C4-2B (cell line): ENCODE measurements around the gene ITPR2.

Experiments used
- H3K27ac ChIP-seq: fragments of 450-650 bp; 2 replicates; pipeline ENCODE4 v1.5.1; 2017
- ZFX ChIP-seq: fragments of 450-650 bp; IDR thresholded peaks from 2 replicates; pipeline ENCODE4 v1.6.1; 2017
- TF ChIP-seq, protein P1 (sequence below): fragments of 450-650 bp; conservative IDR thresholded peaks from 2 replicates; pipeline ENCODE4 v1.5.1; 2017; ENCODE audit warnings: mild to moderate bottlenecking

ITPR2 gene

DNA sequence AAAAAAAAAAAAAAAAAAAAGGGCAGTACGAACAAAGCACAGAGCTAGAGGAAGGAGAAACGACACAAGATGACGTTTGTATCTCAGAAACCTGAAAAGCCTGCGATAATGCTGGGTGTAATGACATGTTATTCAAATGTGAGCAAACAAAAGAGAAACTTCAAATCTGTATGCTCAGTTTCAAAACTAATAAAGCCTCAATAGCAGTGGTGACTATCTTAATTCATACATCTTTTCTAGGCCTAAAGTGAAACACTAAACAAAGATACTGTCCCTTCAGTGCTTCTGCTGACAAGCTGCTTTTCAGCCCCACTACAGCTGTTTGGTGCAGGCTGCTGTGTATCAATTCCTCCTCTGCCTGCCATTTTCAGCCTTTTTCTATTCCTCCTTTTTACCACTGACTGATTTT lies 15.8 kb downstream of the ITPR2 start:
- TF ChIP-seq, protein P1, sequence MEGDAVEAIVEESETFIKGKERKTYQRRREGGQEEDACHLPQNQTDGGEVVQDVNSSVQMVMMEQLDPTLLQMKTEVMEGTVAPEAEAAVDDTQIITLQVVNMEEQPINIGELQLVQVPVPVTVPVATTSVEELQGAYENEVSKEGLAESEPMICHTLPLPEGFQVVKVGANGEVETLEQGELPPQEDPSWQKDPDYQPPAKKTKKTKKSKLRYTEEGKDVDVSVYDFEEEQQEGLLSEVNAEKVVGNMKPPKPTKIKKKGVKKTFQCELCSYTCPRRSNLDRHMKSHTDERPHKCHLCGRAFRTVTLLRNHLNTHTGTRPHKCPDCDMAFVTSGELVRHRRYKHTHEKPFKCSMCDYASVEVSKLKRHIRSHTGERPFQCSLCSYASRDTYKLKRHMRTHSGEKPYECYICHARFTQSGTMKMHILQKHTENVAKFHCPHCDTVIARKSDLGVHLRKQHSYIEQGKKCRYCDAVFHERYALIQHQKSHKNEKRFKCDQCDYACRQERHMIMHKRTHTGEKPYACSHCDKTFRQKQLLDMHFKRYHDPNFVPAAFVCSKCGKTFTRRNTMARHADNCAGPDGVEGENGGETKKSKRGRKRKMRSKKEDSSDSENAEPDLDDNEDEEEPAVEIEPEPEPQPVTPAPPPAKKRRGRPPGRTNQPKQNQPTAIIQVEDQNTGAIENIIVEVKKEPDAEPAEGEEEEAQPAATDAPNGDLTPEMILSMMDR, result no peak
- TF ChIP-seq ZFX, result no peak
- no peak overlapping the region for H3K27ac ChIP-seq

DNA sequence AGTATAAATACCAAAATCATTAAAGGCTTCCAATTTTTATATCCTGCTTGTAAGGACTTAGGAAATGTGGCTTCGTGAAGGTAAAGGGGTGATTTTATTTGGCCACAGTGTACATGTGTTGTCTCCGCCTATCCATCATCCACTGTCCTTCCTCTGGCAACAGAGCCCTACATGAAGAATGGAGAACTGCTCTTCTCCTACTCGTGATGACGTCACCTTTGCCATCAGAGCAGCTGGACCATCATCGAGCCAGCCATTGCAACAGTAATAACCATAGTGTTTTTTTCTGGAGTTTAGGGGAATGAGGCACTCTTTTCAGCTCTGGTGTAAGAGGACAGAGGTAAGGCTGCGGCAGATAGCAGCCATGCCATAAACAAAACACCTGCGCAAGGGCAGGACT lies 19.2 kb downstream of the ITPR2 start:
- no peak overlapping the region for H3K27ac ChIP-seq
- no peak for TF ChIP-seq ZFX

DNA sequence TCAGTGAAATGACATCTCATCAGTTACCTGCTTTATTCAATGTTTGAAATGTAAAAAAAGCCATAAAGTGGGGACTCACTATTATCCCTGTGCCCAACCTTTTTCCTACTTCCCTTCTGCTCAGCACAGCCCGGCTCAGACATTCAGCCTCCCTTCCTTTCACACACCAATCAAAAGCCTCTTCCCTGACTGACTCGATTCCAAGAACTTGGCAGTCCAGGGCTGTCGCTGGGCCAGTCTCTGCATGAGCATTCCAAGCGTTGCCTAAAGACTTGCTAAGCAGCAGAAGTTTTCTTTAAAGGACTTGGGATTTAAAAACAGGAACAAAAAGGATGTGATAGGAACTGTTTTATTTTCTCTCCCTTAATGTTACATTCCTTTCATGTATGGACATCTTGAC lies 22.7 kb downstream of the ITPR2 start:
- H3K27ac ChIP-seq, result no peak overlapping the region

DNA sequence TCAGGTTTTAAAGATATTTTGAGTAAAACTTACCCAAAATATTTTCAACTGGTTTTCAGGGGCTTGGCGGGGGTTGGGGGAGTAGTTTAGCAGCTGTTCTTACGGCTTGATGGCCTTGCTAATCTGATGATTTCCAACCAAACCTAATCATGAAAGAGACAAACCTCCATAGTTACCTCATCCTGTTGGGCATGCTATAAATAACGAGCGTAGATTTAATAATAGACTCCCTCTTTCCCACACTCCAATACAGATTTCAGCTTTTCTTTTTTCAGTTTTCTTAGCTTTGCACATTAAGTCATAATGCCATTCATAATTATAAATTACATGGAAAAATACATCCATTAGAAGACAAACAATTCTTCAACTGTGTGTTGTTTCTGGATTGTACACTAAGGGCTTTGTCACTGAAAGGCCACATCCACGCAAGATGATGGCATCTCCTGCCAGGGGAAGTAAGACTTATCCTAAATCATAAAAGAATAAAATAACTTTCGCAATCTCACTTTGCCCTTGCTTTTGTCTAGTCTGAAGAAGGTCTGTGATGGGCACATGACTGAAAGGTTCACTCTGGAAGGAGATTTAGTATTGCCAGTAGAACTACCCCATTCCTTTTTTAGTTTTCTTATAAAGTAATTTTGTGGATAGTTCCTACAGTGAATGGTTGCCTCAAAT lies 23.2 kb downstream of the ITPR2 start:
- no peak for TF ChIP-seq ZFX
- TF ChIP-seq, protein P1, result no peak

More for the DNA sequence above, 22.7 kb downstream of the ITPR2 start:
- TF ChIP-seq, protein P1, result no peak
- TF ChIP-seq ZFX, result no peak

DNA sequence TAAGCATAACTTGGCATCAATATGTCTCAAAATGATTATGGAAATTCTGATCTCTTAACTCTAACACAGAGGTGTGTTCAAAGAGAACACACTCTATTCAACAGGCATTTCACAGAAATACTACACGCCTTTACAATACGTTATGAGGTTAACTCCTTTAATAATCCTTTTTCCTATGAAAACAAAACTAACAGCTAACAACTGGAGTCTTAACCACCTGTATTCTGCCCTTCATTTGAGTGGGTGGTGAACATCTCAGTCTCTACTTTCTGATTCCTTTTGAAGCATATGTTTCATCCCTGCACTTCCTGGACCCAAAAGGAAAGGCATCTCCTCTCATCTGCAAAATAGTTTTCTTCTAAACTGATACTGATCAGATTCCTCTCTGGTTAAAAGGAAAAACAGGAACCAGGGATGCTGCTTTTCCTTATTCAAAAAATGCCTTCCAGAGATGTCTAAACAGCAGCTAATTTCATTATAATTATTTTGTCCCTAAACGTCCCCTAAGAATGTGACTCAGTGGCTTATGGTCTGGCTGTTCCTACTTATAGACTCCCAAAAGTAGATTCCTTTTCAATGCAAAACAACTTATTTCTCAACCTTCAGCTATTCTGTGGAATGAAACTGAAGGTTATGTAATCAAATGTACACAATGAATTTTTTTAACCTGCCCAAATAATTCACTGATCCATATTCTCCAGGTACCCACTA lies 24.1 kb downstream of the ITPR2 start:
- TF ChIP-seq, protein P1, result no peak
- TF ChIP-seq ZFX, result no peak

More for the DNA sequence above, 23.2 kb downstream of the ITPR2 start:
- H3K27ac ChIP-seq, result no peak overlapping the region

DNA sequence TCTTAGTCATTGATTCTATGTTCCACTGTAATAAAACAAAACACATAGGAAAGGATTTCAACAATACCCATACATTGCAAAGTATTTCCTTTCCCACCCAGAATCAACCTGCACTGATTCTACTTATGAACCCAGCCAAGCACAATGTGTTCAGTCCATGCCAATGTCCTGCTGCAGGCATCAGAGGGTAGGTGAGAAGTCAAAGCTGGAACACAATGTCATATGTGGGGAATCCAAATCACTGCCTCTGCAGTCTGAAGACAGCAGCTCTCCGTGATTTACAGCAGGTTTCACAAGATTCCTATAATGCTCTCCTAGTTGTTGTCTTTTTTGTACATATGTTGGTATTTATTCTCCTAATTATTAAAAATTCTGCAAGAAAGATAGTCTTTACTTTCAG lies 25.7 kb downstream of the ITPR2 start:
- H3K27ac ChIP-seq, result no peak overlapping the region
- TF ChIP-seq, protein P1, result no peak
- TF ChIP-seq ZFX, result no peak

More for the DNA sequence above, 24.1 kb downstream of the ITPR2 start:
- H3K27ac ChIP-seq, result no peak overlapping the region

DNA sequence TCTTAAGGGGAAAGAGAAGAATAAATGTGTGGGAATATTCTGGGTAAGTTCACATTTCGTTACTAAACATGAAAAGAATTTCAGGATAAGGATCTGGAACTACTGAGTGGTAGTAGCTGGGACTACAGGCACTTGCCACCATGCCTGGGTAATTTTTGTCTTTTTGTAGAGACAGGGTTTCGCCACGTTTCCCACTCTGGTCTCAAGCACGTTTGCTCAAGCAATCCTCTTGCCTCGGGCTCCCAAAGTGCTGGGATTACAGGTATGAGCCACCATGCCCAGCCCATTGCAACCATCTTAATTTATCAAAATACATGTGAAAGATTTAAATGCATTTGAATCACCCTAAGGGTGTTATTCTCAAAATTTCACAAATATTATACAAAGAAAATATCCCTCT lies 26.4 kb downstream of the ITPR2 start:
- no peak for TF ChIP-seq ZFX
- TF ChIP-seq, protein P1, result no peak
- no peak overlapping the region for H3K27ac ChIP-seq
